ENCODE results near the gene OGFR.
A peak's percentile ranks its signal among the peaks of the same experiment; 100 is the strongest.
"Not testable (repeated sequence)": the region's sequence is repeated elsewhere in the genome, so short reads cannot be mapped to it uniquely, and the experiment has no call there.

Gene OGFR

GRCh38 chr20:62849431-62849830 lies 44.8 kb downstream of the OGFR start:
- H3K27me3 ChIP-seq (ENCODE audit: control insufficient read depth, insufficient read depth, low read length) = no peaks in the 10 kb centered on the region
- peaks cover 26% of the 10 kb centered on the region for H3K36me3 ChIP-seq (ENCODE audit: control insufficient read depth, insufficient read depth, low read length)
- no peak overlapping the region for H3K9ac ChIP-seq (ENCODE audit: low read depth, low read length)
- H3K4me1 ChIP-seq (ENCODE audit: control insufficient read depth, insufficient read depth, low read length) = no peaks in the 10 kb centered on the region
- H3K4me3 ChIP-seq (ENCODE audit: low read depth, low read length) = no peak overlapping the region
- H3K9me3 ChIP-seq (ENCODE audit: control insufficient read depth, insufficient read depth, low read length) = no peaks in the 10 kb centered on the region

- Histone ChIP-seq H3K4me3 (ENCODE audit: low read depth, low read length) (no peak overlapping the region), H3K27me3 (ENCODE audit: control insufficient read depth, insufficient read depth, low read length) (no peaks in the 10 kb centered on the region), H3K9me3 (ENCODE audit: control insufficient read depth, insufficient read depth, low read length) (no peaks in the 10 kb centered on the region), H3K4me1 (ENCODE audit: control insufficient read depth, insufficient read depth, low read length) (no peaks in the 10 kb centered on the region), H3K9ac (ENCODE audit: low read depth, low read length) (peak overlapping the region; percentile 24), H3K36me3 (ENCODE audit: control insufficient read depth, insufficient read depth, low read length) (peaks cover 30% of the 10 kb centered on the region)
Measured at GRCh38 chr20:62850333-62850974, 45.8 kb downstream of the OGFR start.

GRCh38 chr20:62852196-62852595 lies 47.6 kb downstream of the OGFR start:
- Histone ChIP-seq H3K27me3 (ENCODE audit: control insufficient read depth, insufficient read depth, low read length) (no peaks in the 10 kb centered on the region), H3K36me3 (ENCODE audit: control insufficient read depth, insufficient read depth, low read length) (peaks cover 35% of the 10 kb centered on the region), H3K4me3 (ENCODE audit: low read depth, low read length) (no peak overlapping the region), H3K9me3 (ENCODE audit: control insufficient read depth, insufficient read depth, low read length) (no peaks in the 10 kb centered on the region), H3K4me1 (ENCODE audit: control insufficient read depth, insufficient read depth, low read length) (no peaks in the 10 kb centered on the region), H3K9ac (ENCODE audit: low read depth, low read length) (no peak overlapping the region)

GRCh38 chr20:62852841-62853240 lies 48.2 kb downstream of the OGFR start:
- no peak overlapping the region for H3K4me3 ChIP-seq (ENCODE audit: low read depth, low read length)
- no peaks in the 10 kb centered on the region for H3K9me3 ChIP-seq (ENCODE audit: control insufficient read depth, insufficient read depth, low read length)
- no peaks in the 10 kb centered on the region for H3K4me1 ChIP-seq (ENCODE audit: control insufficient read depth, insufficient read depth, low read length)
- H3K36me3 ChIP-seq (ENCODE audit: control insufficient read depth, insufficient read depth, low read length) = peaks cover 37% of the 10 kb centered on the region
- no peaks in the 10 kb centered on the region for H3K27me3 ChIP-seq (ENCODE audit: control insufficient read depth, insufficient read depth, low read length)
- no peak overlapping the region for H3K9ac ChIP-seq (ENCODE audit: low read depth, low read length)

- peaks cover 36% of the 10 kb centered on the region for H3K36me3 ChIP-seq (ENCODE audit: control insufficient read depth, insufficient read depth, low read length)
- not testable (repeated sequence) for H3K9ac ChIP-seq (ENCODE audit: low read depth, low read length); H3K4me3 ChIP-seq (ENCODE audit: low read depth, low read length); H3K4me1 ChIP-seq (ENCODE audit: control insufficient read depth, insufficient read depth, low read length); H3K27me3 ChIP-seq (ENCODE audit: control insufficient read depth, insufficient read depth, low read length); H3K9me3 ChIP-seq (ENCODE audit: control insufficient read depth, insufficient read depth, low read length)
Measured at GRCh38 chr20:62853304-62853703, 48.7 kb downstream of the OGFR start.

- Histone ChIP-seq H3K9me3 (ENCODE audit: control insufficient read depth, insufficient read depth, low read length) (no peaks in the 10 kb centered on the region), H3K9ac (ENCODE audit: low read depth, low read length) (no peak overlapping the region), H3K4me3 (ENCODE audit: low read depth, low read length) (no peak overlapping the region), H3K4me1 (ENCODE audit: control insufficient read depth, insufficient read depth, low read length) (no peaks in the 10 kb centered on the region), H3K27me3 (ENCODE audit: control insufficient read depth, insufficient read depth, low read length) (no peaks in the 10 kb centered on the region), H3K36me3 (ENCODE audit: control insufficient read depth, insufficient read depth, low read length) (peaks cover 36% of the 10 kb centered on the region)
Measured at GRCh38 chr20:62854121-62854520, 49.5 kb downstream of the OGFR start.

- Histone ChIP-seq H3K27me3 (ENCODE audit: control insufficient read depth, insufficient read depth, low read length) (no peaks in the 10 kb centered on the region), H3K4me3 (ENCODE audit: low read depth, low read length) (no peak overlapping the region), H3K4me1 (ENCODE audit: control insufficient read depth, insufficient read depth, low read length) (peaks cover under 1% of the 10 kb centered on the region), H3K9me3 (ENCODE audit: control insufficient read depth, insufficient read depth, low read length) (no peaks in the 10 kb centered on the region), H3K36me3 (ENCODE audit: control insufficient read depth, insufficient read depth, low read length) (peaks cover 36% of the 10 kb centered on the region), H3K9ac (ENCODE audit: low read depth, low read length) (no peak overlapping the region)
Measured at GRCh38 chr20:62855120-62855519, 50.5 kb downstream of the OGFR start.

GRCh38 chr20:62856931-62857619 lies 52.4 kb downstream of the OGFR start:
- peaks cover 35% of the 10 kb centered on the region for H3K36me3 ChIP-seq (ENCODE audit: control insufficient read depth, insufficient read depth, low read length)
- H3K4me3 ChIP-seq (ENCODE audit: low read depth, low read length) = no peak overlapping the region
- H3K9ac ChIP-seq (ENCODE audit: low read depth, low read length) = no peak overlapping the region
- peaks cover 3% of the 10 kb centered on the region for H3K4me1 ChIP-seq (ENCODE audit: control insufficient read depth, insufficient read depth, low read length)
- H3K27me3 ChIP-seq (ENCODE audit: control insufficient read depth, insufficient read depth, low read length) = no peaks in the 10 kb centered on the region
- H3K9me3 ChIP-seq (ENCODE audit: control insufficient read depth, insufficient read depth, low read length) = no peaks in the 10 kb centered on the region

GRCh38 chr20:62858058-62858830 lies 53.6 kb downstream of the OGFR start:
- H3K4me1 ChIP-seq (ENCODE audit: control insufficient read depth, insufficient read depth, low read length) = peaks cover 6% of the 10 kb centered on the region
- peaks cover 24% of the 10 kb centered on the region for H3K36me3 ChIP-seq (ENCODE audit: control insufficient read depth, insufficient read depth, low read length)
- H3K4me3 ChIP-seq (ENCODE audit: low read depth, low read length) = no peak overlapping the region
- H3K9ac ChIP-seq (ENCODE audit: low read depth, low read length) = no peak overlapping the region
- no peaks in the 10 kb centered on the region for H3K9me3 ChIP-seq (ENCODE audit: control insufficient read depth, insufficient read depth, low read length)
- no peaks in the 10 kb centered on the region for H3K27me3 ChIP-seq (ENCODE audit: control insufficient read depth, insufficient read depth, low read length)

- H3K9me3 ChIP-seq (ENCODE audit: control insufficient read depth, insufficient read depth, low read length) = no peaks in the 10 kb centered on the region
- peaks cover 6% of the 10 kb centered on the region for H3K4me1 ChIP-seq (ENCODE audit: control insufficient read depth, insufficient read depth, low read length)
- no peak overlapping the region for H3K9ac ChIP-seq (ENCODE audit: low read depth, low read length)
- peaks cover 10% of the 10 kb centered on the region for H3K36me3 ChIP-seq (ENCODE audit: control insufficient read depth, insufficient read depth, low read length)
- no peaks in the 10 kb centered on the region for H3K27me3 ChIP-seq (ENCODE audit: control insufficient read depth, insufficient read depth, low read length)
- H3K4me3 ChIP-seq (ENCODE audit: low read depth, low read length) = peak overlapping the region; percentile 44
Measured at GRCh38 chr20:62859721-62860120, 55.1 kb downstream of the OGFR start.

GRCh38 chr20:62860391-62860923 lies 55.8 kb downstream of the OGFR start:
- H3K4me1 ChIP-seq (ENCODE audit: control insufficient read depth, insufficient read depth, low read length) = peaks cover 6% of the 10 kb centered on the region
- H3K9me3 ChIP-seq (ENCODE audit: control insufficient read depth, insufficient read depth, low read length) = no peaks in the 10 kb centered on the region
- peak overlapping the region; percentile 16 for H3K9ac ChIP-seq (ENCODE audit: low read depth, low read length)
- no peaks in the 10 kb centered on the region for H3K27me3 ChIP-seq (ENCODE audit: control insufficient read depth, insufficient read depth, low read length)
- H3K4me3 ChIP-seq (ENCODE audit: low read depth, low read length) = peak overlapping the region; percentile 44
- H3K36me3 ChIP-seq (ENCODE audit: control insufficient read depth, insufficient read depth, low read length) = peaks cover 9% of the 10 kb centered on the region

Data from iPS-15b (cell line).